ENCODE results near the gene AKR1D1.
"Not testable (repeated sequence)": the region's sequence is repeated elsewhere in the genome, so short reads cannot be mapped to it uniquely, and the experiment has no call there.

Gene AKR1D1

GRCh38 chr7:138074121-138074520 is 2.1 kb upstream of the AKR1D1 start:
- DNase-seq (ENCODE audit: low read depth in 2 of 2), result no peak

DNA sequence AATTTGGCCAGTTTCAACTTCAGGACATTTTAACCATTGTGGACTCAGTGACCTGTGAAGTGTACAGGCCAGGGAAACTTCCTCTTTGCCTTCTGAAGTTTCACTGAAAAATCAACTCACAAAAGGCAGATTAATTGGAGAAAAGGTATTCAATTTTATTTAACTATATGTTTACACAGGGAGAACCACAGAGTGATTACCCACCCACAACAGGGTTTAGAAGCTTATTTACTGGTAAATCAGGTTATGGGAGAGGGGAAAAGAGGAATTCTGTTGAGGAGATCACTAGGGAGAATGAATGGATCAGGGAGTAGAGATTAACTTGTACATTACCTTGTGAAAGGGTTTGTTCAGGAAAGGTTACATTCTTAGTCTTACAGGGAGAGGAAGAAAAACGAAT is 1.7 kb upstream of the AKR1D1 start:
- DNase-seq (ENCODE audit: low read depth in 2 of 2), result no peak

DNA sequence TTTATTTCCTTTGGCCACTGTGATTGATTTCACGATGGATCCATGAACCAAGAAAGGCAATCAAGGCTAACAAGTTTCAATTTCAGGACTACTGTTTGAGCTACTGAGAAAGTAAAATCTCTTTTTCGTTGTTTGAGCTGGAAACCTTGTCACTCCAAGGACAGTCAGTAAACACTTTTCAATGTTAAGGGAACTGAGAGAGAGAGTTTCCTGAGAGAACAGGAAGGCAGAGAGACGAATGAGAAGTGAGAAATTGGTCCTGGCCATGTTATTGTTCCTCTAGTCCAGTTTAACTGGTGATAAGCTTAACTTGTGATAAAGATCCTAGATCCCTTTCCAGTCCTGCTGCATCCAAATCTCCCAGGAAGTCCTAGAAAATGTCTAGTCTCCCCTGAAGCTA is 909 bp upstream of the AKR1D1 start:
- DNase-seq (ENCODE audit: low read depth in 2 of 2), result no peak

DNA sequence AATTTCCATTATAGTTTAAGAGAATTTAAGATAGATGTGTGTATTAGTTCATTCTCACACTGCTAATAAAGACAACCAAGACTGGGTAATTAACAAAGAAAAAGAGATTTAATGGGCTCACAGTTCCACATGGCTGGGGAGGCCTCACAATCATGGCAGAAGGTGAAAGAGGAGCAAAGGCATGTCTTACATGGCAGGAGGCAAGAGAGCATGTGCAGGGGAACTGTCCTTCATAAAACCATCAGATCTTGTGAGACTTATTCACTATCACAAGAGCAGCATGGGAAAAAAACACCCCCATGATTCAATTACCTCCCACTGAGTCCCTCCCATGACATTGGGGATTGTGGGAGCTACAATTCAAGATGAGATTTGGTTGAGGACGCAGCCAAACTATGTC is 473 bp upstream of the AKR1D1 start:
- not testable (repeated sequence) for DNase-seq (ENCODE audit: low read depth in 2 of 2)

DNA sequence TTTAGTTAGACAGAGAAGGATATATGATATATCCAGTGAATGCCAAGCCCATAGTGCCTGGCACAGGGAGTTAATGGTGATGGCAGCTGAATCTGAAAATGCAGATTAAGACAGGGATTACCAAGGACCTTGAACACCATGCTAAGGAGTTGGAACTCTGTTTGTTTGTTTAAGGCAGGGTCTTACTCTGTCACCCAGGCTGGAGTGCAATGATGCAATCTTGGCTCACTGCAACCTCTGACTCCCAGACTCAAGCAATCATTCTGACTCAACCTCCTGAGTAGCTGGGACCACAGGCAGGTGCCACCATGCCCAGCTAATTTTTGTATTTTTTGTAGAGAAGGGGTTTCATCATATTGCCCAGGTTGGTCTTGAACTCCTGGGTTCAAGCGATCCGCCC is 1.6 kb downstream of the AKR1D1 start:
- DNase-seq (ENCODE audit: low read depth in 2 of 2), result no peak

DNA sequence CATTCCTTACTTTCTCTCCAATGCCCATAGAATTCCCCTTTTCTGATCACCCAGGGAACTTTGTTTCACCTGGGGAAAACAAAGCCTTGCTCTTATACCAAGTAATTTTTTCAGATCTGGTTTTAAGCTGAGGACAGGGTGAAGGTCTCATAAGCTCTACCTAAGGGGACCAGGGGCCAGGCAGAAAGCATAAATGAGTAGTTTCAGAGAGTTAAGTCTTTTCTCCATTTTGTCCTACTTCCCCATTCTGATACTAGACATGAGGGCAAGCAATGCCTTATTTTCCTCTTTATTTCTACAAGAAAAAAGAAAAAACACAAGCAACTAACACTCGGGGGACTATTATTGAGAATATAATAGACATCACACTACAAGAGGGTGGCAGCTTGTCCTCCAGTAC is 2.9 kb downstream of the AKR1D1 start:
- no peak for DNase-seq (ENCODE audit: low read depth in 2 of 2)

DNA sequence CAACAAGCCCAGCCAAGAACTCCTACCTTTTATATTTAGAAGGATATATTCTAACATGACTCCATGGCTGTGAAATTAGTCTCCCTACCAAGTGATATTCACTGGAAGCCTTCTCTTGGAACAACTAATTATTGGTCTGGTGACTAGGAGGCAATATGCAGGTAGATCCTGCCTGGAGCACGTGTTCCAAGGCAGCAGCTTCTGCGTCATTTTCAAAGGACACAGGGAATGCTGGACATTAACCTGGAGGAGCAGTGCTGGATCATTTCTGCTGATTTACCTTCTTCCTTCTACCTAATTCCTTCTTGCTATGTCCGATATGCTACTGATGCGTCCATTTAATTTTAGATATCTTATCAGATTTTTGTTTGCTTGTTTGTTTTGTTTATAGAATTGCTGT is 5.6 kb downstream of the AKR1D1 start:
- no peak for DNase-seq (ENCODE audit: low read depth in 2 of 2)

GRCh38 chr7:138083859-138084258 is 7.6 kb downstream of the AKR1D1 start:
- no peak for DNase-seq (ENCODE audit: low read depth in 2 of 2)

DNA sequence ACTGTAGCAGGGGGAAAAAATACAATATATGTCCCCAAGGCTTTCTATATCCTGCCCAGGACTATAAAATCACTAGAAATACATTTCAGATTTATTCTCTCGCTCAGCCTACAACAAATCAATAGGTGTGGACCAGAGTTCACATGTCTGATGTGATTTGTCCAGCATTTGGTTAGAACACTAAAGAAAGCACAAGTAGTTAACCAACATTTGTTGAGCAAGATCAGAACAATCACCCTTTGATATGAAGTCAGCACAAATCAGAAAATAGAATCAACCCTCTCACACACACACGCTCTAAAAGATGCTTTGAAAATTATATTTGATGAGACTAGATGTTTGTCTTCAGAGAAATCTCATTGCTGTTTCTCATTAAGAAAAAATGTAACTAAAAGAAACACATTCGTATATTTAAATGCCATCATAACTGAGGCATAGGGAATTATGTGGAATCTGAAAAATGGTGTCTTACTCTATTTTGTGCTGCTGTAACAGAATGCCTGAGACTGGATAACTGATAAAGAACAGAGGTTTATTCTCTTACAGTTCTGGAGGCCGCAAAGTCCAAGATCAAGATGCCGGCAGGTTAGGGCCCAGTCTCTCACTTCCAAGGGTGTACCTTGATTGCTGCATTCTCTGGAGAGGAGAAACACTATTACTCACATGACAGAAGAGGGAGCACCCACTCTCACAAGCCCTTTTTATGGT is 10.5 kb downstream of the AKR1D1 start:
- no peak for DNase-seq (ENCODE audit: low read depth in 2 of 2)

DNA sequence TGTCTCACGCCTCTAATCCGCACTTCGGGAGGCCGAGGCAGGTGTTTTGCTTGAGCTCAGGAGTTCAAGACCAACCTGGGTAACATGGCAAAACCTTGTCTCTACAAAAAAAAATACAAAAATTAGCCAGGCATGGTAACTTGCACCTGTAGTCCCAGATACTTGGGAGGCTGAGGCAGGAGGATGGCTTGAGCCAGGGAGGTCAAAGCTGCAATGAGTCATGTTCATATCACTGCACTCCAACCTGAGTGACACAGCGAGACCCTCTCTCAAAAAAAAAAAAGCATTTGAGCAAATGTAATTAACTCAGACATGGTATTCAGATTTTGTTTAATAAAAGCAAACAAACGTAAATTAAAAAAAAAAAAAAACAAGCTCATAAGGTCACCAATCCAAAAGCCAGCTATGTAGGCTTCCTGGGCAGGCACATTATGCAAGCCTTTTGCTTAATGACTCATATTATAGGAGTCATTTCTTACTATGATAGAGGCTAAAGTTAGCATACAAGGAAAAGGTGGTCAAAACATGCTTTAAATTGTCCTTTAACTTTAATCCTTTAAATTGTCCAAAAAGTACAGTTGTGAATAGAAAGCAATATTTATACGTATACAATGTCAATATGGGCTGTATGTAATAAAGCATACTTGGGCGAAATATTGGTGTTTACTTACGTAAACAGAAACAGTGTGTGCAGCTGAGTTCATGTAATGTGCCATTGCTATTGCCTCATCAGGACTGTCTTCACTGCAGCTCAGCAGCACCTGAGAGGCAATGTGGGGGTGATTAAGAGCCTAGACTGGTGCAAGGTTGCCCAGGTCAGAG is 13.0 kb downstream of the AKR1D1 start:
- no peak for DNase-seq (ENCODE audit: low read depth in 2 of 2)

DNA sequence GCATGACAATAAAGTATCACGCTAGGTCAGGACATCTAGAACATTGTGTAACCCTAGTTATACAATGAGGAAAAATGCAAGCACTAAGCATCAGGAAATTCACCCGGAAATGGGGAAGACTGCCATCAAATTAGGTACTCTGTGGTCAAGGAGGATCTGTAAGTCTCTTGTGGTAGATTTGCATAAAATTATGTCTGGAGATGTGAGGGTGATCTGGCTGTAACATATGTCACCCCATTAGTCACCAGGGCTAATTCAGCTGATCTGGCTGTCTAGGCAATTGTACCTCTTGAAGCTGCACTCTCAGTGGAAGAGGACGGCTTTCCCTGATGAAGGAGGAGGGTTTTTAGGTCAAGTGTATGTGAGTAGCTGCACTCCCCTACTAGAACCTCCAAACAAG is 14.8 kb downstream of the AKR1D1 start:
- no peak for DNase-seq (ENCODE audit: low read depth in 2 of 2)

- not testable (repeated sequence) for DNase-seq (ENCODE audit: low read depth in 2 of 2)
These were observed 15.6 kb downstream of the AKR1D1 start for GRCh38 chr7:138091840-138092239.

DNA sequence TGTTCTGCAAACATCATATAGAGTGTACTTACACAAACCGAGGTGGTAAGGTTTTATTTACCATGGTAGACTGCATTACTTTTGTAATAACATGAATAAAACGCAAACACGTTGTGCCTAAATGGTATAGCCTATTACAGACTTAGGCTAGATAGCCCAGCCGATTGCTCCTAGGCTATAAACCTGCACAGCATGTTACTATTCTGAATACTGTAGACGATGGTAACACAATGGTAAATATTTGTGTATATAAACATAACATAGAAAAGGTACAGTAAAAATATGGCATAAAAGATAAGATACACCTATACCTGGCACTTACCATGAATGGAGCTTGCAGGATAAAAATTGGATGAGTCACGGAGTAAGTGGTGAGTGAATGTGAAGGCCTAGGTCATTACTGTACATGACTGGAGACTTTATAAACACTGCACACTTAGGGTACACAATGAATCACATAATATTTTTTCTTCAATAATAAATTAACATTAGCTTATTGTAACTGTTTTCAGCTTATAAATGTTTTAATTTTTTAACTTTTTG is 16.3 kb downstream of the AKR1D1 start:
- DNase-seq (ENCODE audit: low read depth in 2 of 2), result no peak

DNA sequence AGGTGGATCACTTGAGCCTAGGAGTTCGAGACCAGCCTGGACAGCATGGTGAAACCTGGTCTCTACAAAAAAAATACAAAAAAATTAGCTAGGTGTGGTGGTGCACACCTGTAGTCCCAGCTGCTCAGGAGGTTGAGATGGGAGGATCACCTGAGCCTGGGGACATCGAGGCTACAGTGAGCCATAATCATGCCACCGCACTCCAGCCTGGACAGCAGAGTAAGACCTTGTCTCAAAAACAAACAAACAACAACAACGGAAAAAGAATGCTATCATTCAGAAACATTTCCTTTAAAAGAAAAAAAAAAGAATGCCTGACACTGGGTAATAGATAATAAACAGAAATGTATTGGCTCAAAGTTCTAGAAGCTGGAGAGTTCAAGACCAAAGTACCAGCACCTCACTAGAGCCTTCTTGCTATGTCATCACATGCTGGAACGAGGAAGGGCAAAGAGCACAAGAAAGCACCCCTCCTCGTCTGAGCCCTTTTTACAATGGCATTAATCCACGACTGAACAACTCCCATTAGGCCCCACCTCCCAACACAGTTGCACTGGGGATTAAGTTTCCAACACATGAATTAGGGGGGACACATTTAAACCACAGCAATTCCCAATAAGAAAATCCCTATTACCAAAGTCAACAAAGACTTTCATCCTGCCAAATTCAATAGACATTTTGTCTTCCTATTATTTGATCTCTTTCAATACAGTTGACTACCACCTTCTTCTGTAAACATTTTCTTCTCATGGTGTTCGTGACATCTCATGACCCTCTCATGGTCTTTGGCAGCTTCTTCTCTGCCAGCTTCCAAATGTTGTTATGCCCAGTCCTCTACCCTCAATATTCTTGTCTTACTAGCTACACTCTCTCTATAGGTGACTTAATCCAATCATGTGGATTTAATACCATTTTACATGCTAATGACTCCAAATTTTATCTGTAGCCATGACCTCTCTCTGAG is 20.0 kb downstream of the AKR1D1 start:
- no peak for DNase-seq (ENCODE audit: low read depth in 2 of 2)

DNA sequence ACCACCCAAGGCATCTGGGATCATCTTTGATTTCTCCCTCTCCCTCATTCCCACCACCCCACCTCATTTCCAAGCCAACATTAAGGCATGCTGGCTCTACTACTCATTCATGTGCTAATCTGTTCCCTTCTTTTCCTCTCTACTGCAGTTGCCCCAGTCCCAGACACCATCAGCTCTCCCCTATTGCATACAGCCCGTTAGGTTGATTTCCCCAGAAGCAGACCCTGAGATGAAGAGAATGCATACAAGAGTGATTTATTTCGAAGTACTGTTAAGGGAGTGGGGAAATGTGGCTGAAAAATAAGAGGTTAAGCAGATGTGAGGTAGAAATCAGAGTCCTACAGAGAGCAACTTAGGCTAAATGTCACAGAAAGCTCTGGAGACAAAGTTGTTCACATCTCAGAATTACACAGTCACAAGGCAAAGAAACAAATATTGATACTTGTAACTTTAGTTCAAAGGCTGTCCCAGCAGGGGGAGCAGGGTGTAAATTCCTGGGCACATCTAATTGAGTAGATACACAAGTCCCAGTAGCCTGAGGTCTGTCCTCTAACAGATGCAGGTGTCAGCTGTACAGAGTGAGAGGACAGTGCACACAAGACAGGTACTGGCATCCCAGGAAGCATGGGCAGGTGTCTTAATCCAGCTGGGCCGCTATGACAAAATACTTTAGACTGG is 20.9 kb downstream of the AKR1D1 start:
- no peak for DNase-seq (ENCODE audit: low read depth in 2 of 2)

DNA sequence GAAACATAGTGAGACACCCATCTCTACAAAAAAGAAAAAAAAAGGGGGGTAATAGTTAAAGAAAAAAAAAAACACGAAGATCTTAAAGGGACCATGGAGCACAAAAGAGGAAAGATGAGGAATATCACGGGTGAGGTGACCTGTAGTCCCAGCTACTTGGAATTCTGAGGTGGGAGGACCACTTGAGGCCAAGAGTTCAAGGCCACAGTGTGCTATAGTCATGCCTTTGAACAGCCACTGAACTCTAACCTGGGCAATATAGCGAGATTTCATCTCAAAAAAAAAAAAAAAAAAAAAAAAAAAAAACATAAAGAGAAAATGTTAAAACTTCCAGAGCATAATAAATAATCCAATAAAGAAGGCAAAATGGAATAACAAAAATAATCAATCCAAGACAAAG is 23.6 kb downstream of the AKR1D1 start:
- DNase-seq (ENCODE audit: low read depth in 2 of 2), result no peak

- no peak for DNase-seq (ENCODE audit: low read depth in 2 of 2)
These were observed 29.0 kb downstream of the AKR1D1 start for GRCh38 chr7:138105221-138105620.

- DNase-seq (ENCODE audit: low read depth in 2 of 2), result no peak
These were observed 38.8 kb downstream of the AKR1D1 start for GRCh38 chr7:138115047-138115446.

DNA sequence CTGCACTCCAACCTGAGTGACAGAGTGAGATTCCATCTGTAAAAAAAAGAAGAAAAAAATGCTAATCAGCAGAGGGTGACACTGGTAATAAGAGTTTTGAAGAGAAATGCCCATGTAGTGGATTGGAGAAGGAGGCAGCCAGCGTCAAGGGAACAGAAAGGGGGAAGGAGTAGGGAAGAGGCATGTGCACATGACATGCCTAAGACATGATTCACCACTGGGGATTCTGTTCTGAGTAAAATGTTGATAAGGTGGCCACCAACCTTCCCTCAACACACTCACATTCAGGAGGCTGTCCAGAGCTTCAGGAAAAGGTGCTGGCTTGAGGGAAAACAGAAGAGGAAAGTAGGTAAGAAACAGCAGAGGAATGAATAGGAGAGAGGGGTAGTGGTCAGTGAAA is 39.9 kb downstream of the AKR1D1 start:
- no peak for DNase-seq (ENCODE audit: low read depth in 2 of 2)

- no peak for DNase-seq (ENCODE audit: low read depth in 2 of 2)
These were observed 40.6 kb downstream of the AKR1D1 start for GRCh38 chr7:138116892-138117291.

GRCh38 chr7:138120140-138120827 is 44.0 kb downstream of the AKR1D1 start:
- DNase-seq (ENCODE audit: low read depth in 2 of 2), result no peak
